GM12878 (cell line): ENCODE data around the gene FGB. TPM values are rescaled to one million over a fixed set of nuclear protein-coding genes. Genes with fewer than 3 reads are reported as not detected.

Experiments
- ATAC-seq: fragments of 200-7000 bp; cut with Tn5 transposase; 3 replicates; pipeline ENCODE4 v1.9.1; 2020; ENCODE audit warnings: mild to moderate bottlenecking, moderate library complexity
- BruUV-seq: library from RNA; stranded (reverse); fragments of 400-500 nt; replicated peaks from 2 replicates; lab custom pipeline; 2021; lab: Mats Ljungman, UMichigan
- CTCF ChIA-PET: fragments of 300-600 bp; sonication (Branson Sonifier 250); formaldehyde crosslinking; extraction: SDS; loops from one replicate; lab custom pipeline; 2021; ENCODE audit warnings: inconsistent platforms; lab: Yijun Ruan, JAX
- POLR2A ChIA-PET: fragments of 350-600 bp; formaldehyde crosslinking; extraction: SDS; loops from one replicate; lab custom pipeline; 2021; ENCODE audit warnings: inconsistent platforms; lab: Charles Lee
- RAD21 ChIA-PET: fragments of 300-600 bp; sonication (Branson Sonifier 250); formaldehyde crosslinking; loops from one replicate; lab custom pipeline; 2023; ENCODE audit warnings: antibody characterized with exemption; ENCODE audit not compliant: unreplicated experiment; lab: Charles Lee
- SMC1A ChIA-PET: fragments of 300-600 bp; sonication (Branson Sonifier 250); formaldehyde crosslinking; loops from one replicate; lab custom pipeline; 2023; ENCODE audit not compliant: unreplicated experiment, uncharacterized antibody; lab: Charles Lee
- DNase-seq: peaks from one replicate; pipeline ENCODE4 v3.0.0-alpha.2; 2011; ENCODE audit warnings: low read depth, low spot score
- FAIRE-seq: peaks from 3 replicates; lab custom pipeline; 2011; peaks lifted over from hg19 to GRCh38; lab: Jason Lieb, UNC
- H2AFZ ChIP-seq: 2 replicates; pipeline ENCODE4 v1.6.0; 2011; ENCODE audit warnings: low read depth, low read length, control low read depth; ENCODE audit not compliant: control insufficient read depth
- H3K27ac ChIP-seq: 2 replicates; pipeline ENCODE4 v1.5.1; 2011; ENCODE audit warnings: control low read depth; ENCODE audit not compliant: control insufficient read depth, insufficient read depth
- H3K27me3 ChIP-seq, 2 experiments: replicated peaks in 1 of 2; 2 replicates each; pipeline versions ENCODE4 v1.6.0 to v1.6.1; 2011; ENCODE audit warnings: low read length in 1 of 2; ENCODE audit not compliant: control insufficient read depth in 2 of 2, insufficient read depth in 2 of 2
- H3K36me3 ChIP-seq, 2 experiments: 2 replicates each; pipeline ENCODE4 v1.5.1; 2011; ENCODE audit warnings: low read length in 1 of 2; ENCODE audit not compliant: control insufficient read depth in 2 of 2, insufficient read depth in 2 of 2
- H3K4me1 ChIP-seq: 2 replicates; pipeline ENCODE4 v1.6.1; 2011; ENCODE audit warnings: mild to moderate bottlenecking, low read length, moderate library complexity, mixed read lengths; ENCODE audit not compliant: control insufficient read depth, insufficient read depth
- H3K4me2 ChIP-seq: 2 replicates; pipeline ENCODE4 v1.6.0; 2011; ENCODE audit warnings: control low read depth; ENCODE audit not compliant: control insufficient read depth, insufficient read depth
- H3K4me3 ChIP-seq: fragments of 200-600 bp; sonication (generic); 2 replicates; pipeline ENCODE4 v1.5.1; 2016
- H3K79me2 ChIP-seq: 2 replicates; pipeline ENCODE4 v1.6.0; 2011; ENCODE audit warnings: low read length; ENCODE audit not compliant: control insufficient read depth, insufficient read depth
- H3K9ac ChIP-seq: 2 replicates; pipeline ENCODE4 v1.8.0; 2011; ENCODE audit warnings: low read length, control low read depth, mixed read lengths; ENCODE audit not compliant: control insufficient read depth, insufficient read depth
- H3K9me3 ChIP-seq: replicated peaks from 3 replicates; pipeline ENCODE4 v1.5.1; 2011; ENCODE audit warnings: mild to moderate bottlenecking, low read length; ENCODE audit not compliant: control insufficient read depth, insufficient read depth
- H4K20me1 ChIP-seq: 2 replicates; pipeline ENCODE4 v1.6.0; 2011; ENCODE audit not compliant: control insufficient read depth, insufficient read depth
- ATF7 ChIP-seq: fragments of 450-650 bp; IDR thresholded peaks from 2 replicates; pipeline ENCODE4 v1.6.1; 2016; ENCODE audit warnings: low read depth, mild to moderate bottlenecking
- BMI1 ChIP-seq: fragments of 450-650 bp; IDR thresholded peaks from 2 replicates; pipeline ENCODE4 v1.6.1; 2016; ENCODE audit warnings: mild to moderate bottlenecking, moderate library complexity, borderline replicate concordance
- CTCF ChIP-seq, 3 experiments: IDR thresholded peaks in 2 of 3; conservative IDR thresholded peaks in 1 of 3; 2 replicates each; pipeline ENCODE4 v1.5.1; 2011; ENCODE audit warnings: low read depth in 3 of 3, low read length in 3 of 3, mild to moderate bottlenecking in 3 of 3, control low read depth in 2 of 3, moderate library complexity in 2 of 3, inconsistent platforms in 1 of 3, mixed read lengths in 1 of 3; ENCODE audit not compliant: control insufficient read depth in 2 of 3, insufficient read depth in 1 of 3; ENCODE audit errors: extremely low read depth in 1 of 3
- ESRRA ChIP-seq: IDR thresholded peaks from 2 replicates; pipeline ENCODE4 v1.6.1; 2012; ENCODE audit warnings: mild to moderate bottlenecking, low read length, improper control_type of control experiment
- ETV6 ChIP-seq, 2 experiments: fragments of 450-650 bp in 1 of 2; IDR thresholded peaks in 1 of 2; conservative IDR thresholded peaks in 1 of 2; 2 replicates each; pipeline ENCODE4 v1.6.1; 2014; ENCODE audit warnings: antibody characterized with exemption in 1 of 2, borderline replicate concordance in 1 of 2, low read depth in 1 of 2, mild to moderate bottlenecking in 1 of 2, moderate library complexity in 1 of 2
- HDGF ChIP-seq: fragments of 450-650 bp; IDR thresholded peaks from 2 replicates; pipeline ENCODE4 v1.6.1; 2016; ENCODE audit warnings: antibody characterized with exemption
- KDM1A ChIP-seq: fragments of 200-600 bp; sonication (generic); IDR thresholded peaks from 2 replicates; pipeline ENCODE4 v1.6.1; 2016; ENCODE audit warnings: borderline replicate concordance
- KLF5 ChIP-seq: fragments of 450-650 bp; IDR thresholded peaks from 2 replicates; pipeline ENCODE4 v1.6.1; 2014; ENCODE audit warnings: mild to moderate bottlenecking; ENCODE audit not compliant: partially characterized antibody
- MXI1 ChIP-seq: fragments of 150-350 bp; IDR thresholded peaks from 2 replicates; pipeline ENCODE4 v1.6.1; 2011; ENCODE audit warnings: low read depth, mild to moderate bottlenecking, inconsistent platforms, low read length, improper control_type of control experiment
- NFXL1 ChIP-seq: fragments of 450-650 bp; IDR thresholded peaks from 2 replicates; pipeline ENCODE4 v1.6.1; 2017; ENCODE audit warnings: antibody characterized with exemption, mild to moderate bottlenecking, borderline replicate concordance
- RAD21 ChIP-seq: IDR thresholded peaks from 2 replicates; pipeline ENCODE4 v1.6.1; 2011; ENCODE audit warnings: mild to moderate bottlenecking, low read depth, low read length, moderate library complexity; ENCODE audit not compliant: insufficient read depth
- REST ChIP-seq: IDR thresholded peaks from 2 replicates; pipeline ENCODE4 v1.6.1; 2012; ENCODE audit warnings: mild to moderate bottlenecking, low read depth, low read length
- RUNX3 ChIP-seq: IDR thresholded peaks from 2 replicates; pipeline ENCODE4 v1.6.1; 2012; ENCODE audit warnings: low read length, inconsistent platforms
- TCF7 ChIP-seq: IDR thresholded peaks from 2 replicates; pipeline ENCODE4 v1.6.1; 2014; ENCODE audit warnings: antibody characterized with exemption, borderline replicate concordance
- YY1 ChIP-seq: IDR thresholded peaks from 2 replicates; pipeline ENCODE4 v1.6.1; 2011; ENCODE audit warnings: low read depth, mild to moderate bottlenecking, low read length
- ZNF217 ChIP-seq: fragments of 450-650 bp; IDR thresholded peaks from 2 replicates; pipeline ENCODE4 v1.6.1; 2017; ENCODE audit warnings: antibody characterized with exemption, mild to moderate bottlenecking
- WGBS: methylation state at CpG from one replicate; pipeline ENCODE4 v1.1.6; 2016; ENCODE audit warnings: low lambda C conversion rate; ENCODE audit not compliant: insufficient replicate concordance, insufficient coverage; ENCODE audit errors: missing lambda C conversion rate; 5-methylcytosine and 5-hydroxymethylcytosine counted together
- in situ Hi-C: fragments of 300-500 bp; cut with MboI; formaldehyde crosslinking; loops from 9 replicates; pipeline ENCODE4 v1.14.3; 2018; ENCODE audit warnings: mixed read lengths
- intact Hi-C: fragments of 100-400 bp; cut with micrococcal nuclease; formaldehyde crosslinking; loops from one replicate; pipeline ENCODE4 v1.14.2; 2022; ENCODE audit not compliant: unreplicated experiment
- polyA plus RNA-seq, 11 experiments: library from polyadenylated mRNA; depleted of rRNA in 4 of 11; unstranded in 6 of 11; stranded (reverse) in 5 of 11; fragments of >200 nt; fragmentation: Nextera tagmentation in 4 of 11; fragmentation: Illumina TruSeq in 1 of 11; extraction: Ambion mirVana in 4 of 11; extraction: Trizol in 1 of 11; gene quantifications; 1 replicate in 1 of 11; 2 replicates in 10 of 11; pipeline versions ENCODE4 v1.2.1 to v1.2.3, GENCODE V29; 2011 to 2016; ENCODE audit warnings: inconsistent platforms in 2 of 11, missing spikeins in 2 of 11, low read depth in 1 of 11
- total RNA-seq, 4 experiments: library from RNA; depleted of rRNA in 3 of 4; stranded (reverse); fragments of >200 nt in 3 of 4; fragmentation: Illumina TruSeq in 1 of 4; extraction: Trizol in 1 of 4; gene quantifications; 2 replicates each; pipeline versions ENCODE4 v1.2.1 to v1.2.3, GENCODE V29; 2013 to 2021

The FGB gene
- total and polyA plus RNA-seq, 10 of the 15 experiments (the other 5 are each of a cell fraction or from before 2014, with no cell fraction given) = 0.04 to 2.7 TPM; not detected in 8

DNA sequence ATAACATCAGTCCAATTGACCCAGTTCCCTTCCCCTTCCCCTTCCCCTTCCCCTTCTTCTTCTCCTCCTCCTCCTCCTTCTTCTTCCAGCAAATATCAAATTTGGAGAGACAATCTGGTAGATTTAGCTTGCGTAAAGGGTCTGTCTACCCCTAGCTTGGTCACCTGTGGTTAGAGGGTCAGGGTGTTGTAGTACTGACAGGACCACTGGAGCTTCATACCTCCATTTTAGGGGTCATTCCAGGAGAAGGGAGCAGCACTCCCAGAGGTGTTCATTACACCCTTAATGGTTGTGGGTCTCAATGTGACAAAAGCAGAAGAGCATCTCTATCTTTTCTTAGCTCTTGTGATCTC, 3.7 kb upstream of the FGB start (continued):
- TF ChIP-seq ZNF217 = no peak
- TF ChIP-seq KLF5 = no peak
- TF ChIP-seq RAD21 = no peak
- TF ChIP-seq RUNX3 = no peak
- TF ChIP-seq ESRRA = no peak
- TF ChIP-seq NFXL1 = no peak
- no peak for TF ChIP-seq KDM1A
- no peak for TF ChIP-seq HDGF
- no peak for TF ChIP-seq MXI1
- TF ChIP-seq ETV6 (conservative IDR thresholded peaks at IDR 0.05 in 1 of 2, IDR thresholded peaks at IDR 0.05 in 1 of 2; ENCODE audit: borderline replicate concordance in 1 of 2, low read depth in 1 of 2) = no peak
- TF ChIP-seq TCF7 = no peak

DNA sequence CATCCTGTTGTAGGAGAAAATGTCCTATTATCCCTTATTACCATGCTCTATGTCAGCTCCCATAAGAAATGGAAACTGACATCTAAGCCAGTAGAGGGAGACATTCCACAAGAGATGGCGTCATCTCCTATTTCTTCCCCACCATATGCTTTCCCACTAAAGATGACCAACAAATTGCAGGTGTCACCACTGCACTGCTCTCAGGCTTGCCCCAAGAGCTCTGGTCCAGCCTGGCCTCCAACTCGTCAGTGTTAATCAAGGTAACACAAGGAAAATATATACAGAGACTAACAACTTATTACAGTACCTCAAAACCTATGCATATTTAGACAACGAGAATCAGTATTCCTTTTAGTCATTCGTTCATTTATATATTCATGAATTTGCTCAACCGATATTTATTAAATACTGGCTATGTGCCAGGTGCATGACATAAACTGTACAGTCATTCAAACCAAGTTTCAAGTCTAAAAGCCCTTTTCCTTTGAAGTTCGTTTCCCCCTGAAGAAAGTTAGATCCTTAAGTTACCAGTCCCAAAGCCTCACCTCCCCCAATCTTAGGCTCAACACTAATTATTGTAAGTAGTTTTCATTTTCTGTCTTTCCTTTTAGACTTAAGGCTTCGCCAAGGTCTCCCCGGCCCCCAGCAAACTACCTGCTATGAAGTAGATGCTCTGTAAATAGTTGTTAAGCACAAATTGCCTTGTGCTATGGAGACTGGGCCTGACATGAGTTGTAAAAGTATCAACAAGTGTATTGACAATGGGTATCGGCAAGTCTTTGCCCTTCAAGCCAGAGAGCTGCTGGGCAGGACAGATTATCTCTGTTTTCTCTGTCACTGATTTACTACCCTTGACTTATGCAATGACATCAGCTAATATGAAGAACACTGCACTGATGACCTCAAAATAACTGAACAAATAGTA, 3.1 kb upstream of the FGB start:
- no TSS peak for BruUV-seq
- in situ Hi-C loops = no loop called here
- TF ChIP-seq TCF7 (peak; percentile 69), RAD21 (peak; percentile 90), REST (no peak), CTCF (IDR thresholded peaks at IDR 0.05 in 2 of 3, conservative IDR thresholded peaks at IDR 0.05 in 1 of 3; ENCODE audit: control insufficient read depth in 2 of 3, extremely low read depth in 1 of 3, insufficient read depth in 1 of 3, low read depth in 3 of 3, low read length in 3 of 3) (peak; percentile 48 to 83 (median 53)), ATF7 (peak; percentile 60), YY1 (peak; percentile 61; the same call in 1 of the 2 replicates), BMI1 (no peak)

More for the DNA sequence above, 3.1 kb upstream of the FGB start:
- DNase-seq = no peak
- ChIA-PET CTCF (interaction anchor here (0.5 to 18.3 kb wide), 23 partner anchors 9 to 805 kb away, joined by 3 to 796 read pairs (median 4); partner anchors contain the start of genes FGA, FGG and PLRG1), POLR2A (interaction anchor here (0.9 to 1.4 kb wide), 2 partner anchors 9 to 10 kb away, joined by 4 to 5 read pairs; no protein-coding TSS in a partner anchor), SMC1A (interaction anchor here (0.7 to 6.1 kb wide), 11 partner anchors 9 to 391 kb away, joined by 3 to 112 read pairs (median 6); partner anchors contain the start of genes FGG and PLRG1), RAD21 (interaction anchor here (0.6 to 3.4 kb wide), 11 partner anchors 9 to 801 kb away, joined by 3 to 88 read pairs (median 4); partner anchors contain the start of genes FGG and PLRG1)
- H3K79me2 ChIP-seq = no peaks in the 10 kb centered on the region
- 43% methylated on average over 9 of the region's 9 CpGs for WGBS
- no peak overlapping the region for H3K27ac ChIP-seq
- peak; percentile 81 for FAIRE-seq
- H3K27me3 ChIP-seq = no peaks in the 10 kb centered on the region
- H3K4me3 ChIP-seq = no peak overlapping the region
- no peak overlapping the region for H3K4me2 ChIP-seq
- no peaks in the 10 kb centered on the region for H3K4me1 ChIP-seq
- H3K9me3 ChIP-seq = no peaks in the 10 kb centered on the region
- ATAC-seq = peak; percentile 95
- no peak overlapping the region for H2AFZ ChIP-seq
- H3K36me3 ChIP-seq = no peaks in the 10 kb centered on the region
- intact Hi-C loops = loop anchor here (1.0 to 5.0 kb wide), 3 partner anchors 59 to 793 kb away; no protein-coding TSS in a partner anchor
- H3K9ac ChIP-seq = no peak overlapping the region
- no peaks in the 10 kb centered on the region for H4K20me1 ChIP-seq
